GM13976 (cell line): ENCODE results near the gene MESP1.

ENCODE experiments used
- DNase-seq: peaks from one replicate; pipeline ENCODE4 v3.0.0; 2012; ENCODE audit warnings: low spot score
- in situ Hi-C: fragments of 300-500 bp; cut with MboI; formaldehyde crosslinking; loops from one replicate; pipeline ENCODE4 v1.12.0; 2022; ENCODE audit warnings: low sequenced_read_pairs, mixed read lengths, inconsistent platforms; ENCODE audit not compliant: unreplicated experiment
- TF ChIP-seq, protein P1 (sequence below): IDR thresholded peaks from 2 replicates; pipeline ENCODE4 v1.5.1; 2012; ENCODE audit warnings: borderline replicate concordance, mild to moderate bottlenecking; ENCODE audit not compliant: insufficient read depth; ENCODE audit errors: extremely low read depth, missing control alignments, control extremely low read depth

MESP1 gene

DNA sequence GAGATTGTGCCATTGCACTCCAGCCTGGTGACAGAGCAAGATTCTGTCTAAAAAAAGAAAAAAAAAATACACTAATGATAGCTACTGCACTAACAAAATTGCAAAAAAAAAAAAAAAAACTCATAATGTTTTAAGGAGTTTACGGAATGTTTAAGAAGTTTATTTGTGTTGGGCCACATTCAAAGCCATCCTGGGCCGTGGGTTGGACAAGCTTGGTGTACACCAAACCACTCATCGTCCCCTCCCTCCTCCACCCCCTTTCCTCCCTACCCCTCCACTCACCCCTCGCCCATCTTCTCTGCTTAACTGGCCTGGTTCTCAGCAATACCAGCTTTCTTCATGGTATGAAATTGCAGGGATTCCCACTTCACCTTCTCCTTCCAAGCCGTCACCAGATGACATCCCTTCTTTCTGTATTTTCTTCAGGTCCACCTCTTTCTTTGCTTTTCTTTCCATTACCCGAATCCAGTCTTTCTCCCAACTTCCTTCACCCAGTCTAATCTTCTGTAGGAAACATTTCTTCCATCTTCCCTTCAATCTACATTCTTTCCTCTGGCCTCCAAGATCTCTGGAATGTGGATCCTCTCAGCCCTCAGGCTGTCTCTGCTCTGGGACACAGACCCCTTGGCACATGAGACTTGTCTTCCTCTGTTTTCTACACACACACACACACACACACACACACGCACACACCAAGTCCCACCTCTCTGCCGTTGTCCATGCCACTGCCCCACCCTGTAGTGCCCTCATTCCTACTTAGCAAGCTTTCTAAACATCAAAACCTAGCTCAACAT, 3.5 kb upstream of the MESP1 start:
- TF ChIP-seq, protein P1, sequence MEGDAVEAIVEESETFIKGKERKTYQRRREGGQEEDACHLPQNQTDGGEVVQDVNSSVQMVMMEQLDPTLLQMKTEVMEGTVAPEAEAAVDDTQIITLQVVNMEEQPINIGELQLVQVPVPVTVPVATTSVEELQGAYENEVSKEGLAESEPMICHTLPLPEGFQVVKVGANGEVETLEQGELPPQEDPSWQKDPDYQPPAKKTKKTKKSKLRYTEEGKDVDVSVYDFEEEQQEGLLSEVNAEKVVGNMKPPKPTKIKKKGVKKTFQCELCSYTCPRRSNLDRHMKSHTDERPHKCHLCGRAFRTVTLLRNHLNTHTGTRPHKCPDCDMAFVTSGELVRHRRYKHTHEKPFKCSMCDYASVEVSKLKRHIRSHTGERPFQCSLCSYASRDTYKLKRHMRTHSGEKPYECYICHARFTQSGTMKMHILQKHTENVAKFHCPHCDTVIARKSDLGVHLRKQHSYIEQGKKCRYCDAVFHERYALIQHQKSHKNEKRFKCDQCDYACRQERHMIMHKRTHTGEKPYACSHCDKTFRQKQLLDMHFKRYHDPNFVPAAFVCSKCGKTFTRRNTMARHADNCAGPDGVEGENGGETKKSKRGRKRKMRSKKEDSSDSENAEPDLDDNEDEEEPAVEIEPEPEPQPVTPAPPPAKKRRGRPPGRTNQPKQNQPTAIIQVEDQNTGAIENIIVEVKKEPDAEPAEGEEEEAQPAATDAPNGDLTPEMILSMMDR = no peak
- in situ Hi-C loops = loop anchor here (10.0 kb wide), 1 partner anchor 320 kb away; no protein-coding TSS in a partner anchor
- no peak for DNase-seq

DNA sequence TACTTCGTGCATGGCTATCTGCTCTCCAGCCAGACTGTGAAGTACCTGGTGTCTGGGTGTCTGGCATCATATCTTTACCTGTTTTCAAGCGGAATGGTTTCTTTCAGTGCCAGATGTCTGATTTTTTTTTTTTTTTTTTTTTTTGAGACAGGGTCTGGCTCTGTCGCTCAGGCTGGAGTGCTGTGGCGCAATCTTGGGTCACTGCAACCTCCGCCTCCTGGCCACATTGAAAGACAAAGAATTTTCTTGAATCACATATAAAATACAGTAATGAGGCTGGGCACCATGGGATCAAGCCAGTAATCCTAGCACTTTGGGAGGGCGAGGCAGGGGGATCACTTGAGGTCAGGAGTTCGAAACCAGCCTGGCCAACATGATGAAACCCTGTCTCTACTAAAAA, 2.8 kb upstream of the MESP1 start:
- in situ Hi-C loops = loop anchor here (10.0 kb wide), 1 partner anchor 321 kb away; no protein-coding TSS in a partner anchor
- TF ChIP-seq, protein P1 = no peak
- DNase-seq = no peak

DNA sequence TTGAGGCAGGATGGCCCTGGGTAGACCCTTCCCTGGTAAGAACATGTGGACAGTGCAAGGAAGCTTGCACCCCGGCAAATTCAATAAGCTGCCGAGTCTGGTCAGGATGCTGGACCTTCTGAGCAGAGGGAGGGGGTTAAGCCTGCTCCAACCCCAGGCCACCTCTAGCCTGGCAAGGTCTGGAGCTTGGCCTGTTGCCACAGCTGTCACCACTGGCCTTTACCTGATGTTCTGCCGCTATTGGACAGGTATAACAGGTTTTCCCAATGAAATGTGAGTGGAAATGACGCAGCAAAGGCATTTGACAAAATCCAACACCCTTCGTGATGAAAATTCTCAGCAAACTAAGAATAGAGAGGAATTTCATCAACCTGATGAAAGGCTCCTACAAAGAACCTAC, 699 bp upstream of the MESP1 start:
- TF ChIP-seq, protein P1 = no peak
- in situ Hi-C loops = loop anchor here (10.0 kb wide), 1 partner anchor 323 kb away; no protein-coding TSS in a partner anchor
- DNase-seq = no peak

DNA sequence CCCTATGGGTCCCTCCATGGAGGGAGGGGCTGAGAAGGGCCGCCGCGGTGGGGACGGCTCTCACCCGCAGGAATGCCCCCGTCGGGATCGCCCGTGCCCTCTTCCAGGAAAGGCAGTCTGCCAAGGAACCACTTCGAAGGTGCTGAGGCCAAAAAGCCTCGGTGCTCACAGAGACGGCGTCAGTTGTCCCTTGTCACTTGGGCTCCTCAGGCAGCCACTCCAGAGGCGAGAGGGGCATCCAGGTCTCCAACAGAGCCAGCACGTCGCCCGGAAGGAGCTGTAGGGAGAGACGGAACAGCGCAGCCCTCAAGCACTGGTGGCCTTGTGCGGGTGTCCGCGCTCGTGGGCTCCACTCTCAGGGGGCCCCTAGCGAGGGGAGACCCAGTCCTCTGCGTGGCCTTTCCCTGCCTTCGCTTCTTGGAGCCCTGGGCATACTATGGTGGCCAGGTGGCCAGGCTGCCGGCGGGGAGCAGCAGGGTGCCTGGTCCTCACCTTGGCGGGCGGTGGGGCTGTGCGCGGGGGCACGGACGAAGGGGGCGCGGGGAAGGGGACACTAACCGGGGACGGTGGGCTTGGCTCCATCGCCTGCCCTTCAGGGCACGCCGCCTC, 994 bp downstream of the MESP1 start:
- peak; percentile 51 for DNase-seq
- TF ChIP-seq, protein P1 = no peak
- in situ Hi-C loops = loop anchor here (10.0 kb wide), 1 partner anchor 325 kb away; no protein-coding TSS in a partner anchor

DNA sequence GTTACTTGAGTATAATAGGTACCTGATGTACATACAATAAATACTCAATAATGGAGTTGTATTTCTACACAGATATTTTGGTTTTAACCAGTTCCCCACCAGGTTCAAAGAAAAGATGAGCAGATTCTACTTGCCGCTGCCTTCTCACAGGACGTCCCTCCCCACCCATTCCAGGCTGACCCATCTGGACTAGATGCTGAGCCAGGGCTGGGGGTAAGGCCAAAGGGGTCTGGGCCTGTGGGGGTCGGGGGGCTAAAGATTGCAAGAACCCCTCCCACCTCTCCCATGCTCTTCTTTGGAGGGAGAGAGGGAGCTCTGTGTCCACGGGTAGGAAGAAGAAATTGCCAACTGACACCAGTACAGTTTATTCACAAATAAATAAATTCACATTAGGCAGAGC, 1.5 kb downstream of the MESP1 start:
- in situ Hi-C loops = no loop called here
- no peak for DNase-seq
- TF ChIP-seq, protein P1 = no peak

DNA sequence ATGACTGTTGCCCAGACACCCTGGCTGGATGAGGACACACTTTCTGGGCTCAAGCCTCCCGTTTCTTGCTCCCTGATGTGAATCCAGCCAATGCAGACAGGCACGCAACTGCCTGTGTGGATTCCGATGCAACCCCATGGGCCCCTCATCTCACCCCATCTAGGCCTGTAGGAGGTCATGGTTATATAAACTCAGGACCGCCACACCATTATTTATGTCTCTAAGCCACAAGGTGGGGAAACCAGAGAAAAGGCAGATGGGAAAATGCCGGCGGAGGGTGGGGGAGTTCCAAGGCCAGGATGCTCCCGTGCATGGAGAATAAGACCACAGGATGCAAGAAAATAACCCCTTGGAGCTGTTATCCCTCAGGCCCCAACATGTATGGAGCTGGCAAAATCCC, 2.0 kb downstream of the MESP1 start:
- TF ChIP-seq, protein P1 = no peak
- DNase-seq = no peak
- in situ Hi-C loops = no loop called here
